Measurements from ENCODE around the gene NBAS.

DNA sequence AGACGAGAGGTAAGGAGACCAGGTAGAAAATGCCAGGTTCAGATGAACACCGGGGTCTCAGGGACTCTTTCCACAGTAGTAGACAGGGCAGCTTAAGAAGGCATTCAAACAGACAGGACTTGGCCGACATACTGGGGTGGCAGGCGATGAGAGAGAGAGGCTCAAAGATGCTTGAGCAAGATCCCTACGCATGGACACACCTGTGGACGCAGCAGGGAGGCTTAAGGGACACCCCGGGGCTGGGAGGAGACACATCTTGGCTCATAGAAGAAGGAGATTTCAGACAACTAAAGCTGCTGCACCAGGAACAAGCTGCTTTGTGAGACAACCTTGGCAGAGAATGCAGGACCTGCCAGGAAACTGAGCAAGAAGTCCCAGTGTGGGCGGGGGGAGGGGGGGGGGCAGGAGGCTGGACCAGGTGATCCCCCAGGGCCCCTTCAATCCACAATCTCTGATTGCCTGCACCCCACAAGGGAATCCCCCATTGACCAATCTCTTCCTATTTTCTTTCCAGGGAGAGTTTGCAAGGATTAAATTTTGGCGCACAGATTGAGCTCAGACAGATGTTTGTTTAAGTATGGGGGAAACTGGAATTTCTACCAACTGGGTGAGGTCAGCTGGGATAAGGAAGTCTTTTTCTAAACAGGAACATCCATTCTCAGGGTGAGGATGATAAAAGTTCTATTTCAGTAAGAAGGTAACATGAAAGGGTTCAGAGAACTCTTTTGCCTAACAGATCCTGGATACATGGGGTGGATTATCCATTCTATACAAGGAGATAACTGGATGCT lies 400.7 kb downstream of the NBAS start:
- no peak for TF ChIP-seq POLR2A (IDR thresholded peaks at IDR 0.05; ENCODE audit: low read depth, low read length)
- TF ChIP-seq, protein P1, sequence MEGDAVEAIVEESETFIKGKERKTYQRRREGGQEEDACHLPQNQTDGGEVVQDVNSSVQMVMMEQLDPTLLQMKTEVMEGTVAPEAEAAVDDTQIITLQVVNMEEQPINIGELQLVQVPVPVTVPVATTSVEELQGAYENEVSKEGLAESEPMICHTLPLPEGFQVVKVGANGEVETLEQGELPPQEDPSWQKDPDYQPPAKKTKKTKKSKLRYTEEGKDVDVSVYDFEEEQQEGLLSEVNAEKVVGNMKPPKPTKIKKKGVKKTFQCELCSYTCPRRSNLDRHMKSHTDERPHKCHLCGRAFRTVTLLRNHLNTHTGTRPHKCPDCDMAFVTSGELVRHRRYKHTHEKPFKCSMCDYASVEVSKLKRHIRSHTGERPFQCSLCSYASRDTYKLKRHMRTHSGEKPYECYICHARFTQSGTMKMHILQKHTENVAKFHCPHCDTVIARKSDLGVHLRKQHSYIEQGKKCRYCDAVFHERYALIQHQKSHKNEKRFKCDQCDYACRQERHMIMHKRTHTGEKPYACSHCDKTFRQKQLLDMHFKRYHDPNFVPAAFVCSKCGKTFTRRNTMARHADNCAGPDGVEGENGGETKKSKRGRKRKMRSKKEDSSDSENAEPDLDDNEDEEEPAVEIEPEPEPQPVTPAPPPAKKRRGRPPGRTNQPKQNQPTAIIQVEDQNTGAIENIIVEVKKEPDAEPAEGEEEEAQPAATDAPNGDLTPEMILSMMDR (IDR thresholded peaks at IDR 0.05; ENCODE audit: extremely low read depth in 1 of 2, insufficient read depth in 1 of 2, low read depth in 1 of 2, low read length in 2 of 2), result no peak
- TF ChIP-seq POLR2AphosphoS5 (IDR thresholded peaks at IDR 0.05; ENCODE audit: insufficient read depth, low read depth, low read length), result no peak

Data from endothelial cell of umbilical vein (primary cell).